HG03097 (cell line): Measurements from ENCODE around the gene PTPRM.

Experiments
- ATAC-seq: cut with Tn5 transposase; IDR thresholded peaks from one replicate; pipeline ENCODE4 v1.9.1; 2021; ENCODE audit not compliant: unreplicated experiment, low FRiP score

Gene PTPRM

GRCh38 chr18:7787339-7787738, 220.2 kb downstream of the PTPRM start:
- no peak for ATAC-seq

GRCh38 chr18:7789856-7790552, 222.9 kb downstream of the PTPRM start:
- ATAC-seq, result no peak

- no peak for ATAC-seq
Measured at GRCh38 chr18:7793100-7793499, 226.0 kb downstream of the PTPRM start.

GRCh38 chr18:7803956-7804469, 236.9 kb downstream of the PTPRM start:
- ATAC-seq, result no peak

- no peak for ATAC-seq
Measured at GRCh38 chr18:7805096-7805495, 238.0 kb downstream of the PTPRM start.

- ATAC-seq, result no peak
Measured at GRCh38 chr18:7805880-7806279, 238.8 kb downstream of the PTPRM start.

GRCh38 chr18:7807936-7808453, 240.9 kb downstream of the PTPRM start:
- ATAC-seq, result no peak

- ATAC-seq, result no peak
Measured at GRCh38 chr18:7808992-7809391, 241.9 kb downstream of the PTPRM start.

- no peak for ATAC-seq
Measured at GRCh38 chr18:7809455-7809854, 242.3 kb downstream of the PTPRM start.

GRCh38 chr18:7809978-7810377, 242.9 kb downstream of the PTPRM start:
- no peak for ATAC-seq

GRCh38 chr18:7812431-7813063, 245.4 kb downstream of the PTPRM start:
- no peak for ATAC-seq

GRCh38 chr18:7813131-7813530, 246.0 kb downstream of the PTPRM start:
- no peak for ATAC-seq

GRCh38 chr18:7814754-7815315, 247.7 kb downstream of the PTPRM start:
- no peak for ATAC-seq

GRCh38 chr18:7815787-7816186, 248.7 kb downstream of the PTPRM start:
- no peak for ATAC-seq

- ATAC-seq, result no peak
Measured at GRCh38 chr18:7817575-7818230, 250.6 kb downstream of the PTPRM start.

- ATAC-seq, result no peak
Measured at GRCh38 chr18:7821784-7822183, 254.7 kb downstream of the PTPRM start.

- no peak for ATAC-seq
Measured at GRCh38 chr18:7822435-7823331, 255.6 kb downstream of the PTPRM start.

- no peak for ATAC-seq
Measured at GRCh38 chr18:7824970-7825369, 257.9 kb downstream of the PTPRM start.

- ATAC-seq, result no peak
Measured at GRCh38 chr18:7830468-7830867, 263.4 kb downstream of the PTPRM start.

GRCh38 chr18:7839548-7839947, 272.4 kb downstream of the PTPRM start:
- no peak for ATAC-seq
